ENCODE results near the gene PTPN1.

Gene PTPN1

GRCh38 chr20:50561379-50562078 is 51.3 kb downstream of the PTPN1 start (continued):
- TF ChIP-seq INSM2 (tag by site-specific recombination; IDR thresholded peaks at IDR 0.05) (peak; percentile 68), REST (tag by site-specific recombination; IDR thresholded peaks at IDR 0.05) (no peak), ZBTB21 (tag by site-specific recombination; IDR thresholded peaks at IDR 0.05) (peak; percentile 70), ZBTB1 (tag by site-specific recombination; IDR thresholded peaks at IDR 0.05) (peak; percentile 68; the same call in 1 of the 2 replicates), HOXD13 (CRISPR knock-in tag; IDR thresholded peaks at IDR 0.05; ENCODE audit: borderline replicate concordance) (no peak), ZFP41 (tag by site-specific recombination; IDR thresholded peaks at IDR 0.05; ENCODE audit: borderline replicate concordance) (no peak), ZNF501 (tag by site-specific recombination; IDR thresholded peaks at IDR 0.05) (no peak), GFI1B (tag by site-specific recombination; IDR thresholded peaks at IDR 0.05) (0 out of 2 replicates have a peak, but pooled peaks have one; percentile 40), PRDM10 (tag by site-specific recombination; IDR thresholded peaks at IDR 0.05) (no peak), ZNF140 (tag by site-specific recombination; IDR thresholded peaks at IDR 0.05) (no peak), IKZF3 (tag by site-specific recombination; IDR thresholded peaks at IDR 0.05) (peak; percentile 49; the same call in 1 of the 2 replicates), SP7 (tag by site-specific recombination; IDR thresholded peaks at IDR 0.05) (peak; percentile 74), ZNF157 (tag by site-specific recombination; IDR thresholded peaks at IDR 0.05) (no peak), ZNF692 (tag by site-specific recombination; IDR thresholded peaks at IDR 0.05) (no peak), ZNF837 (tag by site-specific recombination; IDR thresholded peaks at IDR 0.05) (no peak), PRDM6 (tag by site-specific recombination; IDR thresholded peaks at IDR 0.05) (peak; percentile 90), ZNF274 (IDR thresholded peaks at IDR 0.05; ENCODE audit: low read length) (no peak), ZNF274 (tag by site-specific recombination; IDR thresholded peaks at IDR 0.05; ENCODE audit: borderline replicate concordance) (no peak), SETDB1 (IDR thresholded peaks at IDR 0.05; ENCODE audit: insufficient read length, low read length) (no peak), ZNF488 (tag by site-specific recombination; IDR thresholded peaks at IDR 0.05) (no peak), ZNF366 (tag by site-specific recombination; conservative IDR thresholded peaks at IDR 0.05) (no peak; the same call in 1 of the 2 replicates), ZNF639 (tag by site-specific recombination; IDR thresholded peaks at IDR 0.05) (peak; percentile 50; the same call in 1 of the 2 replicates), ZSCAN18 (tag by site-specific recombination; IDR thresholded peaks at IDR 0.05) (no peak)
